ENCODE results near the gene MACROD2. TPM values are rescaled to one million over a fixed set of nuclear protein-coding genes. Genes with fewer than 3 reads are reported as not detected.
"Not testable (repeated sequence)": the region's sequence is repeated elsewhere in the genome, so short reads cannot be mapped to it uniquely, and the experiment has no call there.

MACROD2 gene
- total RNA-seq, 3 donors from 2014 or later, result 3.2 to 7.6 (median 6.4) TPM

DNA sequence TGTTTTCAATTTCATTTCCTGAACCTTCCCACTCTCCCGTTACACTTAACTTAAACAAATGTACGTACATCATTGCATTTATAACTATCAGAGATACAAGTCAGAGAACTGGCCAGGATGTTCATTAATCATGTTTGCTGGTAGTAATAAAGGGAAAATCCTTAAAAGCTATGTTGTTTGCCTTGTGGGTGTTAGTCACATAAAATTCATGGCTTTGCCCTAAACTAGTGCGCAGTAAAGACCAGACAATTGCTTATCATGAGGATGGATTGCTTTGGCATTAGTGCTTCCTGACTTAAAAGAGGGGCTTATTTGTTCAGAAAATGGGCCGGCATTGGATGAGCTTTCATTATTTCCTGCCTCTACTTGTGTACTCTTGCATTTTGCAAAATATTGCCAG is 1379.4 kb downstream of the MACROD2 start:
- TF ChIP-seq, protein P1, sequence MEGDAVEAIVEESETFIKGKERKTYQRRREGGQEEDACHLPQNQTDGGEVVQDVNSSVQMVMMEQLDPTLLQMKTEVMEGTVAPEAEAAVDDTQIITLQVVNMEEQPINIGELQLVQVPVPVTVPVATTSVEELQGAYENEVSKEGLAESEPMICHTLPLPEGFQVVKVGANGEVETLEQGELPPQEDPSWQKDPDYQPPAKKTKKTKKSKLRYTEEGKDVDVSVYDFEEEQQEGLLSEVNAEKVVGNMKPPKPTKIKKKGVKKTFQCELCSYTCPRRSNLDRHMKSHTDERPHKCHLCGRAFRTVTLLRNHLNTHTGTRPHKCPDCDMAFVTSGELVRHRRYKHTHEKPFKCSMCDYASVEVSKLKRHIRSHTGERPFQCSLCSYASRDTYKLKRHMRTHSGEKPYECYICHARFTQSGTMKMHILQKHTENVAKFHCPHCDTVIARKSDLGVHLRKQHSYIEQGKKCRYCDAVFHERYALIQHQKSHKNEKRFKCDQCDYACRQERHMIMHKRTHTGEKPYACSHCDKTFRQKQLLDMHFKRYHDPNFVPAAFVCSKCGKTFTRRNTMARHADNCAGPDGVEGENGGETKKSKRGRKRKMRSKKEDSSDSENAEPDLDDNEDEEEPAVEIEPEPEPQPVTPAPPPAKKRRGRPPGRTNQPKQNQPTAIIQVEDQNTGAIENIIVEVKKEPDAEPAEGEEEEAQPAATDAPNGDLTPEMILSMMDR (IDR thresholded peaks at IDR 0.05), result no peak
- H3K4me3 ChIP-seq, result no peak overlapping the region
- ATAC-seq (no peak), DNase-seq (no peak)
- H3K4me1 ChIP-seq (ENCODE audit: low read depth), result no peaks in the 10 kb centered on the region
- H3K36me3 ChIP-seq (ENCODE audit: low read depth), result no peaks in the 10 kb centered on the region
- intact Hi-C loops (cut with DNase I, micrococcal nuclease), result no loop called here
- no peaks in the 10 kb centered on the region for H3K9me3 ChIP-seq

GRCh38 chr20:15375836-15376235 is 1380.5 kb downstream of the MACROD2 start:
- TF ChIP-seq, protein P1 (IDR thresholded peaks at IDR 0.05), result no peak
- Histone ChIP-seq H3K9me3 (no peaks in the 10 kb centered on the region), H3K4me1 (ENCODE audit: low read depth) (no peaks in the 10 kb centered on the region), H3K4me3 (no peak overlapping the region), H3K36me3 (ENCODE audit: low read depth) (no peaks in the 10 kb centered on the region)
- intact Hi-C loops (cut with DNase I, micrococcal nuclease), result no loop called here
- DNase-seq, result no peak
- no peak for ATAC-seq

- H3K4me1 ChIP-seq (ENCODE audit: low read depth); DNase-seq; H3K9me3 ChIP-seq; H3K4me3 ChIP-seq; intact Hi-C loops (cut with DNase I, micrococcal nuclease); ATAC-seq; H3K36me3 ChIP-seq (ENCODE audit: low read depth): not testable (repeated sequence)
These were observed 1382.3 kb downstream of the MACROD2 start for GRCh38 chr20:15377603-15378002.

DNA sequence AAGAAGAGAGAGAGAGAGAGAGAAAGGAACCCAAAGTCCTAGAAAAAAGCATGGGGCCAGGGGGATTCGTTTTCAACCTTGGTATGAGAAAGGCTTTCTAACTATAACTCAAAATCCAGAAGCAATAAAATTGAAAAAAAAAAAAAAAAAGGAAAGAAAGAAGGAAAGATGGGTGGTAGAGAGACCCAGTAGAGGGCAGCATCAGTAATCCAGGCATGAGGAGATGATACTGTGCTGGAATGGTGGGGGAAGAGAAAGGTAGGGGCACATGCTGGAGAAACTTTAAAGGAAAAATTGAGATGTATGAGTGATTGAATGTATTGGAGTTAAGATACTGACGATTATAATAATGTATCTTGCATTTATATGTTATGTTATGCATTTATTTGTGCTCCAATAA is 1382.8 kb downstream of the MACROD2 start:
- Histone ChIP-seq H3K4me3 (no peak overlapping the region), H3K9me3 (no peaks in the 10 kb centered on the region), H3K4me1 (ENCODE audit: low read depth) (no peaks in the 10 kb centered on the region), H3K36me3 (ENCODE audit: low read depth) (no peaks in the 10 kb centered on the region)
- no peak for DNase-seq
- TF ChIP-seq, protein P1 (IDR thresholded peaks at IDR 0.05), result no peak
- intact Hi-C loops (cut with DNase I, micrococcal nuclease), result no loop called here
- no peak for ATAC-seq

DNA sequence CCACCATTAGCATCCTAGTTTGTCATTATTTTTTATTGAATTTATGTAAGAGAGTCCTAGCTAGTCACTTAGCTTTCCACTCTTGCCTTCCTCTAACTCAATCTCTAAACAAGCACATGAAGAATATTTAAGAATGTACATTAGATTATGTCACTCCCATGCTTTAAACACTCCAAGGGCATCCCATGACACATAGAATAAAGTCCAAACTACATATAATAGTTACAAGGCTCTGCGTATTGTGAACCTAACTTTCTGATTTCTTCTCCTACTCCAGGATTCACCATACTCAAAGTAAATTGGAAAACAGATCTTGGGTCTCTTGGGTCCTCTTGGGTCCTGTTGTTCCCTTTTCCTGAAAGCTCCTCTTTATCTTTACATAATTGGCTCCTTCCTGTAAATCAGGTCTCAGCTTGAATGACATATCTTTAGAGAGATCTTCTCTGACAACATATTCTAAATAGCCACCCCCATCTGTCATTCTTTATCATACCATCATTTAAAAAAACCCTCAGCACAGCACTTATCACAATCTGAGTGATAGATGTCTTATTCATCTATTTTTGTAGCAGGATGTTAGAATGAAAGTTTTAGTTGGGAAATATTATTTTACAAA is 1384.5 kb downstream of the MACROD2 start:
- H3K4me3 ChIP-seq, result no peak overlapping the region
- no peaks in the 10 kb centered on the region for H3K9me3 ChIP-seq
- DNase-seq (no peak), ATAC-seq (no peak)
- H3K36me3 ChIP-seq (ENCODE audit: low read depth), result no peaks in the 10 kb centered on the region
- TF ChIP-seq, protein P1 (IDR thresholded peaks at IDR 0.05), result no peak
- H3K4me1 ChIP-seq (ENCODE audit: low read depth), result no peaks in the 10 kb centered on the region
- intact Hi-C loops (cut with DNase I, micrococcal nuclease), result no loop called here

- ATAC-seq, result no peak
- intact Hi-C loops (cut with DNase I, micrococcal nuclease), result no loop called here
- Histone ChIP-seq H3K9me3 (no peaks in the 10 kb centered on the region), H3K4me1 (ENCODE audit: low read depth) (no peaks in the 10 kb centered on the region), H3K4me3 (no peak overlapping the region), H3K36me3 (ENCODE audit: low read depth) (no peaks in the 10 kb centered on the region)
- TF ChIP-seq, protein P1 (IDR thresholded peaks at IDR 0.05), result no peak
- DNase-seq, result no peak
These were observed 1385.5 kb downstream of the MACROD2 start for GRCh38 chr20:15380770-15381169.
